ENCODE results near the gene CRYBG2. TPM values are rescaled to one million over a fixed set of nuclear protein-coding genes. Genes with fewer than 3 reads are reported as not detected.

CRYBG2 gene
- total and polyA plus RNA-seq, 10 of the 15 experiments (the other 5 are each of a cell fraction or from before 2014, with no cell fraction given), result 0.03 to 1.2 (median 0.11) TPM; not detected in 4

- TF ChIP-seq MXI1 (IDR thresholded peaks at IDR 0.05; ENCODE audit: low read depth, low read length), result no peak
- peak; percentile 76 for TF ChIP-seq EED (IDR thresholded peaks at IDR 0.05; ENCODE audit: low read depth)
- TF ChIP-seq ZBED1 (IDR thresholded peaks at IDR 0.05; ENCODE audit: borderline replicate concordance), result no peak
- peak; percentile 33; the same call in 1 of the 2 replicates for TF ChIP-seq SPI1 (IDR thresholded peaks at IDR 0.05; ENCODE audit: borderline replicate concordance, insufficient read depth, low read depth, low read length)
- no peak for TF ChIP-seq NKRF (conservative IDR thresholded peaks at IDR 0.05)
- no peak for TF ChIP-seq ZBTB40 (IDR thresholded peaks at IDR 0.05; ENCODE audit: borderline replicate concordance)
- TF ChIP-seq KDM1A (IDR thresholded peaks at IDR 0.05; ENCODE audit: borderline replicate concordance), result no peak
- 0 out of 4 replicates have a peak, but pooled peaks of 1 of the 2 experiments have one; percentile 29 for TF ChIP-seq ETV6 (conservative IDR thresholded peaks at IDR 0.05 in 1 of 2, IDR thresholded peaks at IDR 0.05 in 1 of 2; ENCODE audit: borderline replicate concordance in 1 of 2, low read depth in 1 of 2)
- TF ChIP-seq TCF7 (IDR thresholded peaks at IDR 0.05; ENCODE audit: borderline replicate concordance), result no peak
- TF ChIP-seq POLR2AphosphoS5 (IDR thresholded peaks at IDR 0.05; ENCODE audit: low read length), result no peak
- TF ChIP-seq SP1 (IDR thresholded peaks at IDR 0.05; ENCODE audit: low read depth, low read length), result peak; percentile 66
- 0 out of 2 replicates have a peak, but pooled peaks have one; percentile 22 for TF ChIP-seq GATAD2B (conservative IDR thresholded peaks at IDR 0.05; ENCODE audit: low read depth)
- TF ChIP-seq MEF2B (IDR thresholded peaks at IDR 0.05; ENCODE audit: partially characterized antibody, poor library complexity, severe bottlenecking), result peak; percentile 91
- no peak for TF ChIP-seq MYC (IDR thresholded peaks at IDR 0.05; ENCODE audit: insufficient read depth, insufficient read length, insufficient replicate concordance, low read length, severe bottlenecking)
- TF ChIP-seq SMC3 (IDR thresholded peaks at IDR 0.05; ENCODE audit: borderline replicate concordance, low read length), result no peak
- TF ChIP-seq ESRRA (IDR thresholded peaks at IDR 0.05; ENCODE audit: low read length), result no peak
- no peak for TF ChIP-seq MLLT1 (IDR thresholded peaks at IDR 0.05)
- TF ChIP-seq NR2F1 (conservative IDR thresholded peaks at IDR 0.05), result 0 out of 2 replicates have a peak, but pooled peaks have one; percentile 24
- TF ChIP-seq CTCF (IDR thresholded peaks at IDR 0.05 in 2 of 3, conservative IDR thresholded peaks at IDR 0.05 in 1 of 3; ENCODE audit: control insufficient read depth in 2 of 3, extremely low read depth in 1 of 3, insufficient read depth in 1 of 3, low read depth in 3 of 3, low read length in 3 of 3), result no peak
Measured at GRCh38 chr1:26287033-26287711, 66.8 kb downstream of the CRYBG2 start (continued).

All from GM12878 (cell line).